GM19438 (cell line): ENCODE results near the gene HIPK2.

Source experiments
- ATAC-seq: cut with Tn5 transposase; IDR thresholded peaks from one replicate; pipeline ENCODE4 v1.9.1; 2021; ENCODE audit warnings: low read depth; ENCODE audit not compliant: unreplicated experiment

HIPK2 gene

GRCh38 chr7:139575338-139575680, 202.5 kb downstream of the HIPK2 start:
- no peak for ATAC-seq

- no peak for ATAC-seq
These were observed 203.0 kb downstream of the HIPK2 start for GRCh38 chr7:139574618-139575337.

- ATAC-seq = no peak
These were observed 203.9 kb downstream of the HIPK2 start for GRCh38 chr7:139573871-139574270.

DNA sequence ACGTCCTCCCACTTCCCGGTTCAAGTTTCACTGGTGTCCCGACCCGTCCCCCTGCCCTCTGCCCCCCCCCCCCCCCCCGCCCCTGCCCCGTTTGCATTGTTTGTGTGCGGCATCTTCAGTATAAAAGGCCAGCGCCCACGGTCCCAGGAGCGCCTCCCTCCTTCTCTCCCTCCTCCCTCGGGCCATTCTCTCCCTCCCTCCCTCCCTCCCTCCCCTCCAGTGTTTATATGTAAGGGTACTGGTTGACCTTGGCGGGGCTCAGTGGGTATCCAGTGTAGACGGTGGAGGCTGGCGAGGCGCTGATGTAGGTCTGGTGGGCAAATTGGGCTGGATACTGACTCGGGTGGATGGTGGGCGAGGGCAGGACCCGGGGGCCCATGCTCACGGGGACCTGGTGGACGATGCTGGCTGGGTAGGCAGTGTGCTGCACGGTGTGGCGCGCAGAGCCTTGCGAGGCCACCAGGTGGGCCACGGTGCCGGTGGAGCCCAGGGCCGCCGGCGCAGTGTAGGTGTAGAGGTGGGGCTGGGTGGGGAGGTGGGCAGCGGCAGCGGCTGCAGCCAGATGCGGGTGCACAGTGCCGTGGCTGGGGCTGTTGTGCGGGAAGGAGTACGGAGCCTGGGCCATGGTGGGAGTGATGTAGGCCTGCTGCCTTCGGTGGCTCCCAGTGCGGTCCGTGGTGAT, 205.0 kb downstream of the HIPK2 start:
- no peak for ATAC-seq

- ATAC-seq = no peak
These were observed 205.7 kb downstream of the HIPK2 start for GRCh38 chr7:139572071-139572470.

GRCh38 chr7:139571651-139572050, 206.1 kb downstream of the HIPK2 start:
- ATAC-seq = no peak

DNA sequence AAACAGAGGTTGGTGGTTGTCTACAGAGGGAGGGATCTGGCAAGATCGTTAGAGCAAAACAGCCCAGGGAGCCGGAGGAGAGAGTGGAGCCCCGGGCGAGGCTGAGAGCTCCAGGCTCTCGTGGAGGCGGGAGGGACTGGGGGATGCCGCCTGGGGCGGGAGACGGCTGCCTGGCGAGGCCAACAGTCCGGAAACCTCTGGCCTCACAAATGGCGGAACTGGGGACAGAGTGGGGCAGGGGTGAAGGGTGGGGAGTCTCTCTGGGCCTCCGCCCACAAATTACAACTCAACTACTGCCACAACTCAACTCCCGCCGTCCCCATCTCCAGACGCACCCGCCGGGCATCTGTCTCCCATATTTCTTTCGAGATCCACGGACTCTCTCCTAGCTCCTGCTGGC, 206.6 kb downstream of the HIPK2 start:
- ATAC-seq = no peak

- no peak for ATAC-seq
These were observed 207.2 kb downstream of the HIPK2 start for GRCh38 chr7:139570626-139571025.

GRCh38 chr7:139570119-139570518, 207.7 kb downstream of the HIPK2 start:
- no peak for ATAC-seq

DNA sequence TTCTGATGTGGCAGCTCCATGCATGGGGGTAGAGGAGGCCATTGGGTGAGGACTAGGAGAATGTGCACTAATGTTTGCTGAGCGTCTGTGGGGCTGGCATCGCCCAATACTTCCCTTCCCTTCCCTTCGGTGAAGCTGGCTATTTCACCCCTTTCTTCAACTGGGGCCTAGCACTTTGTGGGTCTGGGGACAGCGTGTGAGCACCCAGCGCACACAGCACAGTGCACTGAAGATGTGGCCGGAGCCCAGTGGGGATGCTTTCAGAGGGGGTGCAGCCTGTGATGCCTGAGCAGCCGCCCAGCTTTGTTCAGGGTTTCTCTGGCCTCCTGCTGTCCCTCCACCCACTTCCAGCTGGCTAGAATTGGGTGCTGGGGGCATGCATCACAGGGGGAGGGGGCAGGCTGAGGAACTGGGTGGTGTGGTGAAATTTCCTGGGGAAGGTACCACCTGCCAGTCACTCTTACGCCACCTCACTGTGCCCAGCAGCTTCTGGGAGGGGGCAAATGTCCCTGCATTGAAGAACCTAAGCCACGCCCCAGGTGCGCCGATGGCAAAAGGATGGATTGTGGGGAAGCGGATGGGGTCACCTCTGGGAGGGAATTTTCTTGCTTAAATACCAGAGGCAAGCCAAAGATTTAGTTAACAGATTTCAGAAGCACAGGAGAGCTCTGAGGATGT, 208.8 kb downstream of the HIPK2 start:
- ATAC-seq = no peak

GRCh38 chr7:139568346-139568675, 209.5 kb downstream of the HIPK2 start:
- no peak for ATAC-seq

- no peak for ATAC-seq
These were observed 210.0 kb downstream of the HIPK2 start for GRCh38 chr7:139567647-139568345.

- no peak for ATAC-seq
These were observed 210.8 kb downstream of the HIPK2 start for GRCh38 chr7:139566736-139567646.

GRCh38 chr7:139566075-139566474, 211.7 kb downstream of the HIPK2 start:
- no peak for ATAC-seq

- ATAC-seq = no peak
These were observed 213.9 kb downstream of the HIPK2 start for GRCh38 chr7:139563856-139564255.

- no peak for ATAC-seq
These were observed 214.7 kb downstream of the HIPK2 start for GRCh38 chr7:139562961-139563565.

GRCh38 chr7:139562491-139562890, 215.3 kb downstream of the HIPK2 start:
- ATAC-seq = no peak

DNA sequence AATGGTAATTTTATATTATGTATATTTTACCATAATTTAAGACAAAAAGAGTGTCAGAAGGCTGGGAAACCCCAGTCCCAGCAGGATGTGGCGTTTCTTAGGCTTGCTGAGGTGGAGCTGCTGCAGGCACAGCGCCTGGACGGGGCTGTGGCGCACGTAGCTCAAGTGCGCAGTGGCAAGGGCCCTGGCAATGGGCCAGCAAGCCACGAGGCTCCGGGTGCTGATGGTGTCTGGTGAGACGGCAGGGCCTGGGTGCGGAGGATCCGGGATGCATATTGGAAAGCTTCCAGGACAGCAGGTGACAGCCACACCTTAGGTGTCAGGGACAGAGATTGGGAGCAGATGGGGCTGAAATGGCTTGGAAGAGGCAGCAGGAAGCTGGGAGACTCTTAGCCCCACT, 217.1 kb downstream of the HIPK2 start:
- ATAC-seq = no peak

DNA sequence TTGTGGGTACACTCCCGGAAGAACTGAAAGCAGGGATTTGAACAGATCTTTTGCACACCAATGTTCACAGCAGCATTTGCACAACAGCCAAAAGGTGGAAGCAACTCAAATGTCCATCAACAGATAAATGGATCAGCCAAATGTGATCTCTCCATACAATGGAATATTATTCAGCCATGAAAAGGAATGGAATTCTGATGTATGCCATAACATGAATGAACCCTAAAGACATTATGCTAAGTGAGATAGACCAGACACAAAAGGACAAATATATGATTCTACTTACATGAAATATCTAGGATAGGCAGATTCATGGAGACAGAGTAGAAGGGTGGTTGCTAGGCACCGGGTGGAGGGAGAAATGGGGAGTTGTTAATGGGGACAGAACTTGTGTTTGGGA, 217.6 kb downstream of the HIPK2 start:
- ATAC-seq = no peak
